ENCODE measurements around the gene HSP90AA1.

Gene HSP90AA1

DNA sequence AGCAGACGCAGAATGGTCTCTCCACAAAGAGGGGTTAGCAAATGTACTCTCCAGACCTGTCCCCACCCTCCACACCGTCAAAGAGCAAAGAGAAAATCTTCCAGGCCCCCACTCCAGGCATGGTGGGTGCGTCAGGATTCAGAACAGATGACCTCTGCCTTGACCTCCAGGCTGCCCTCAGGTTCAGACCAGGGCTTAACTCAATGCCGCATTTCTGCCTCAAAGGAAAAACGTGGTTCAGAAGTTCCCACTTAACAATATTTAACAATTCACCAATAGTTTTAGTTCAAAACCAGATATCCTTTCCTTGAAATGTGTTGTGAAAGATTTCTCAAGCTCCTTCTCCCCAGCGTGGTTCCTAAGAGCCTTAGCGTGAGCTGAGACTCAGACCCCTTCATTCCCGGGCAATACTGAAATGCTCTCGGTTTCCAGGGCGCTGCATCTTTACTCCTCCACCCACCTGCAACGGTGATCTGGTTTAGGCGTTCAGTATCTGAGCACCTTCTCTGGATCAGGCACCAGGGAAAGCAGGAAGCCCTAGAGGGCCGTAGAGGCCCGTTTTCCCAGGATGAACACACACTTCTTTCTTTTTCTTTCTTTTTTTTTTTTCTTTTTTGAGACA, 22.9 kb downstream of the HSP90AA1 start:
- no peak overlapping the region for H3K4me3 ChIP-seq (ENCODE audit: low read depth, low read length)
- no peak for DNase-seq (ENCODE audit: low read depth)
- TF ChIP-seq, protein P1, sequence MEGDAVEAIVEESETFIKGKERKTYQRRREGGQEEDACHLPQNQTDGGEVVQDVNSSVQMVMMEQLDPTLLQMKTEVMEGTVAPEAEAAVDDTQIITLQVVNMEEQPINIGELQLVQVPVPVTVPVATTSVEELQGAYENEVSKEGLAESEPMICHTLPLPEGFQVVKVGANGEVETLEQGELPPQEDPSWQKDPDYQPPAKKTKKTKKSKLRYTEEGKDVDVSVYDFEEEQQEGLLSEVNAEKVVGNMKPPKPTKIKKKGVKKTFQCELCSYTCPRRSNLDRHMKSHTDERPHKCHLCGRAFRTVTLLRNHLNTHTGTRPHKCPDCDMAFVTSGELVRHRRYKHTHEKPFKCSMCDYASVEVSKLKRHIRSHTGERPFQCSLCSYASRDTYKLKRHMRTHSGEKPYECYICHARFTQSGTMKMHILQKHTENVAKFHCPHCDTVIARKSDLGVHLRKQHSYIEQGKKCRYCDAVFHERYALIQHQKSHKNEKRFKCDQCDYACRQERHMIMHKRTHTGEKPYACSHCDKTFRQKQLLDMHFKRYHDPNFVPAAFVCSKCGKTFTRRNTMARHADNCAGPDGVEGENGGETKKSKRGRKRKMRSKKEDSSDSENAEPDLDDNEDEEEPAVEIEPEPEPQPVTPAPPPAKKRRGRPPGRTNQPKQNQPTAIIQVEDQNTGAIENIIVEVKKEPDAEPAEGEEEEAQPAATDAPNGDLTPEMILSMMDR (conservative IDR thresholded peaks at IDR 0.05; ENCODE audit: low read depth, low read length) = no peak

DNA sequence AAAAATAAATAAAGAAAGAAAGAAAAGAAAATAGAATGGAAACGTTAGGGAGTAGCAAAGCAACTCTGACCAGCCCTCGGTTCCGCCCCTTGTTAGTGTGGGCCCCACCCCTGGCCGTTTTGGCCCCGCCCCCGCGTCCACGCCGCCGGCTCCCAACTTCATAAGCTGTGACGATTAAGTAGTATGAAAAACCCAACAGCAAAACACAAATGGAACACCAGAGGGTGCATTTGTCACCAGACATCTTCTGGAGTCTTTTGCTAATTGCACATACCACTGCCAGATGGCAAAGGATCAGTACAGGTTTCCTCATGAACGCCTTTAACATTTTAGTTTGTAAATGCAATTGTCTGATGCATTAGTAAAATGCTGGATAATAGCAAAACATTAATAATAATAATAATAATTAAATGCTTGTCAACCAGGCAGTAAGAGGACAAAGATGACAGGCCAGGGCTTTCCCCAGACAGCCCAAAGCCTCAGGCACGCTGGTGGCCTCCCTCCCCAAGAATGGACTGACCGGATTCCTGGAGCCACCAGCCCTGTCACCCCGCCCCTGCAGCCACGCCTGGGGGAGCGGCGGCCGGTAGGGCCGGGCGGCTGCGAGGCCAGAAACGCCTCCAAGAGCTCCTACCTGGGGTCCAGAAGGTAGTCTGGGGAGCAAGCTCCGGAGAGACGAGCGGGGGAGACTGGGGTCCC, 23.6 kb downstream of the HSP90AA1 start:
- DNase-seq (ENCODE audit: low read depth) = peak; percentile 93
- TF ChIP-seq, protein P1 (conservative IDR thresholded peaks at IDR 0.05; ENCODE audit: low read depth, low read length) = peak; percentile 66

DNA sequence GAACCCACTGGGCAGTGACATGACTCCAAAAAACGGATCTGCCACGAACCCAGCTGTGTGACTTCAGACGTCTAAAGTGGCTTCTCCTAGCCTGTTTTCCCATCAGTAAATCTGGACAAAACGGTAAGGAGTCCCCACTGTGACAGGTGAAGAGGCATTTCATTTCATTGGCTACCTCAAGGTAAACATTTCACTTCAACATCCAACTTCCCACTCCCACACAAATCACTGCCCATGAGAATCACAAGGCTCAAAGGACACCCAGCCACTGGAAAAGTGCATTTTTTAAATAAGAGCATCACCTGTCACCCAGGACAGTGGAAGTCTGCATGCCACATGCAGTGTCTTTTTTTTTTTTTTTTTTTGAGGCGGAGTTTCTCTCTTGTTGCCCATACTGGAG, 27.9 kb downstream of the HSP90AA1 start:
- no peak overlapping the region for H3K4me3 ChIP-seq (ENCODE audit: low read depth, low read length)
- TF ChIP-seq, protein P1 (conservative IDR thresholded peaks at IDR 0.05; ENCODE audit: low read depth, low read length) = no peak
- DNase-seq (ENCODE audit: low read depth) = no peak

More for the DNA sequence above, 23.6 kb downstream of the HSP90AA1 start:
- no peak overlapping the region for H3K4me3 ChIP-seq (ENCODE audit: low read depth, low read length)

DNA sequence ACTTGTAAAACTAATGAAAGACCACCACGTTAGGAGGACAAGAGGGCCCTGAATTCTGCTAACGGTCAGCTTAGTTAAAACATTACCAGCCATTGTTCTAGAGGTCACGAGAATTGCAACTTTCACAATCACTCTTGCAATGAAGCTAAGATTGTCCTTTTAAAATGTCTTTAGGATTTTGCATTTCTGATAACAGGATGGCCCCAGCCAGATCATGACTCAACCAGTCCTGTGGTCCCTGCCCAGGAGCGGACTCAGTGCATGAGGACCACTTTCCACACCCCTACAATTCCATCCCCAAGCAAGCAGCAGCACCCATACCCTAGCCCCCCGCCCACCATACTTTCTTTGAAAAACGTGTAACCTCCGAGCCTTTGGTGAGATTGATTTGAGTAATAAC, 28.7 kb downstream of the HSP90AA1 start:
- H3K4me3 ChIP-seq (ENCODE audit: low read depth, low read length) = no peak overlapping the region
- no peak for DNase-seq (ENCODE audit: low read depth)
- TF ChIP-seq, protein P1 (conservative IDR thresholded peaks at IDR 0.05; ENCODE audit: low read depth, low read length) = no peak

DNA sequence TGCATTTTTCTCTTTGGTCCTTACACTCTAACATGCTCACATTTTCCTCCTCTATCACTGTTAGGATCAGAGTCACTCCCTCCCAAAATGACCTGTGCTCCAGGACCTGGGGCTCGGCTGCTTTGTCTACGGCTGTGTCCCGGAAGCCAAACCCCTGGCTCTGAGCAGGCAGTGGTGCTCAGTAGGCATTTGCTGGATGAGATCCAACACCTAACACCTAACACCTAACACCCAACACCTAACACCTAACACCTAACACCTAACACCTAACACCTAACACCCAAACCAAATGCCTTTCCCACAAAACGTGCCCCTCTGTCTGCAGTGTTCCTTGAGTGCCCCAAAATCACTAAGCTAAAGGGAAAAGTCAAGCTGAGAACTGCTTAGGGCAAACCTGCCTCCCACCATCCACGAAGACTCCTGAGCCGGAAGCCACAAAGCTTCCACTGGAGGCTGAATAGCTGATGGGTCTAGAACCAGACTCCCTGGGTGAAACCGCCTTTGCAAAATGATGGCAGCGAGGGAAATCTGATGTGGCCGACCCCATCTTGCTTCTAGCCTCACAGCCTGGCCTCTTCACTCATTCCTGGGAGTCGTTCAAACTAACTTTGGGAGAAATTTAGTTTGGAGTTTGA, 29.2 kb downstream of the HSP90AA1 start:
- H3K4me3 ChIP-seq (ENCODE audit: low read depth, low read length) = no peak overlapping the region
- no peak for DNase-seq (ENCODE audit: low read depth)
- TF ChIP-seq, protein P1 (conservative IDR thresholded peaks at IDR 0.05; ENCODE audit: low read depth, low read length) = no peak

DNA sequence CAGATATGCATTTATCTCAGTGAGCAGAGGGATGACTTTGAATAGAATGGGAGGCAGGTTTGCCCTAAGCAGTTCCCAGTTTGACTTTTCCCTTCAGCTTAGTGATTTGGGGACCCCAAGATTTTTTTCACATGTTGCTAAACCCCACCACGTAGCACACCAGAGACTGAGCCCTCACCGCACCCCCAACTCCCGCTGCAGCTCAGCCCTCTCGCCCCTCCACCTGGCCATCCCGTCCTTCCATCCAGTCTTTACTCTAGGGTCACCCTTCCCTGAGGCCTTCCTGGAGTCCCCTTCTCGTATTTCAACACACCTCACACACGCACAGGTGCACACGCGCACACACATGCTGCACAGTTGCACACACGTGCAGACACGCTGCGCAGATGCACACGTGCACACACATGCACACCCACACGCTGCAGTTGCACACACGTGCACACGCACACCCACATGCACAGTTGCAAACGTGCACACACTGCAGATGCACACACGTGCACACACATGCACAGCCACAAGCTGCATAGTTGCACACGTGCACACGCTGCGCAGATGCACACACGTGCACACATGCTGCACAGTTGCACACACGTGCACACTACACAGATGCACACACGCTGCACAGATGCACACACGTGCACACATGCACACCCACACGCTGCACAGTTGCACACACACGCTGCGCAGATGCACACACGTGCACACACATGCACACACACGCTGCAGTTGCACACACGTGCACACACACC, 30.0 kb downstream of the HSP90AA1 start:
- TF ChIP-seq, protein P1 (conservative IDR thresholded peaks at IDR 0.05; ENCODE audit: low read depth, low read length) = no peak
- H3K4me3 ChIP-seq (ENCODE audit: low read depth, low read length) = no peak overlapping the region
- no peak for DNase-seq (ENCODE audit: low read depth)
